GOT3 (cell line): ENCODE measurements around the gene KLHL5.

Experiments used
- DNase-seq: peaks from one replicate; lab custom pipeline; 2025; ENCODE audit warnings: mixed read lengths; lab: John Stamatoyannopoulos, UW

Gene KLHL5

DNA sequence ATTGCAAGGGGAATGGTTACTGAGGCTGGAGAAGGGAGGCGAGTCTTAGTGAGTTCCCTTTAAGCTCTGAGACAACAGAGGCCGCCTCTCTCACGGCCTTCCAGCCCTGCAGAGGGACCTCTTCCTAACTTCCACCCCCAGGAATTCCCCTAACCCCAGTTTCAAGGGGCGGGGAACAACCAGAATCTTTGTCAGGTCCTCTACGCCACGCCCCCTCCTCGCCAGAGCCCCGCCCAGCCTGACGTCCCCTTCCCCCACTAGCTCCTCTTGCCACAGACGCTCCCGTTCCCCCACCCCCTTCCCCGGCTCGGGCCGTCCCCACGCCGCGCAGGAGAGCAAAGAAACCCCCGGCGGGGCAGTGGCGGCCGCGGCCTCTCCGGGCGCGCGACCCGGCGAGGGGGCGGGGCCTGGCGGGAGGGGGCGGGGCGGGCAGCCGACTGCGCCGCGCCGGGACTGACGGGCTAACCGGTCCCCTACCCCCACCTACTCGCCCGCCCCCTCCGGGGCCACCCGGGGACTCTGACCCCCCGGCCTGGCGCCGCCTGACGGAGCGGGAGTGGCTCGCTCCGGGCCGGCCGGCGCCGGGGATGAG lies 17.6 kb upstream of the KLHL5 start:
- peak; percentile 47 for DNase-seq

DNA sequence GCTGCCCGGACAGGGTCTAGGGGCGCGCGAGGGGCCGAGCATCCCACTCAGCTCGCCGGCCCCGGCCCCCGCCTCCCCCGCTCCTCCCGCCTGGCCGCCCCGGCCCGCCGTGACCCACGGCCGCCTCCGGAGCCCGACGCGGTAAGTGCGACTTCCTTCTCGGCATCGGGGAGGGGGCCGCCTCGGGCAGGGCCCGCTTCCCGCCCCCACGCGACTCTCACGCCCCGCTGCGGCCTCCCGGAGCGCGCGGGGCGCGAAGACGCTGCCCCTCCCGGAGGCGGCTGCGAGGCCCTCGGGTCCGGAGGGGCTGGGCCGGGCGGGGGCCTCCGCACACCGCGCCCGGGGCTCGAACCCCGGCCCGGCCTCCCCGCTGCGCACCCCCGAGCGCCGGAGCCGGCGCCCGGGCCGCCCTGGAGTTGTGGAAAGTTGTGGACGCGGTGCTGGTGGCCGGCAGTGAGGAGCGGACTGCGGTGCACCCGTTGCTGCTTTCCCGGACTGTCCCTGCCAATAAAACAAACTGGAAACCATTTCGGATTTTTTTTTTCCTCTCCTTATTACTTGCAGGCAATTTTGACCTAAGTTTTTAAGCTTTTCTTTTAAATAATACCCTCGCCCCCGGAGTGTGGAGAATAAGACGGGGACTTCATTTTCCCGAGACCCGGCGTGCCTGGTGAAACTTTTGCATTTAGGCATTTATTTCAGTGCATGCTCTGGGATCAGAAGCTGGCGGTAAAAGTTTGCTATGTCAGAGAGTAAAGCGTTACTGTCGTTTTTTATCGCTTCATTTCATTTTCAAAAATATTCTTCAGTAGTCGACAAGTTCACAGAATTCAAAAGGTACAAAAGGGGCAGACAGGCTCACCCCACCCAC lies 16.8 kb upstream of the KLHL5 start:
- DNase-seq: peak; percentile 47

- no peak for DNase-seq
Measured at GRCh38 chr4:39045827-39046221, 16.2 kb upstream of the KLHL5 start.

- no peak for DNase-seq
Measured at GRCh38 chr4:39046249-39046648, 15.8 kb upstream of the KLHL5 start.

DNA sequence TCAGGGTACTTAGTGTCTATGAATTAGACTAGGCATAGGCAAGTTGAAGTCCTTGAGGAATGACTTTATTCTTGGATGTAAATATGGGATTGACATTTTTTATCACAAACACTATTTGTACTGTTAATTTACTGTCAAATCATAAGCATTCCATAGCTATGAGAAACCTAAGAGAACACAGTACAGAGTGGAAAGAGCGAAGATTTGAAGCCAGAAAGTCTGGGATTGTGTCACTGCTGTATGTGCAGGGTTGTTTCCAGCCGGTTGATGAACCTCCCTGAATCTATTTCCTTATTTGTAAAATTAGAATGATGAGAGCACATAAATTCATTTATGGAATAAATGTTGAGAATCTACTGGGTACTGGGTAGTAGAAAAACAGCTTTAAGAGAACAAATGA lies 14.4 kb upstream of the KLHL5 start:
- DNase-seq: no peak

GRCh38 chr4:39048311-39048710 lies 13.7 kb upstream of the KLHL5 start:
- no peak for DNase-seq

DNA sequence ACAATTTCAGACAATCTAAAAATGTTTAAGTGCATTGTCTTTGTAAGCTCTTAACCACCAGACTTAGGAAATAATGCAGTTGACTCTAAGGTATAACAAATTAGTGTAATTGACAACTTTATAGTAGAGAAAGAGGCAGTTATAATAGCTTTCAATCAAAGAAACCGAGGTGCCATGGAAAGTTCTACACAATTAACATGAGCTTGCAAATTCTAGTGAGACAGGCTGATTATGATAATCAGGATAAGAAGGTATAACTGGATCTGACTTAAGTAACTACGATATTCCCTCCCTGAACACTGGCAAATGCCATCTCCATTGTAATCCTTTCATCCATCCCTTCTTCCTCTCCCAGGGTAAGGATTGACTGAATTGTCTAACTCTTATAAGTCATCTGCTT lies 11.4 kb upstream of the KLHL5 start:
- no peak for DNase-seq

GRCh38 chr4:39051492-39051891 lies 10.5 kb upstream of the KLHL5 start:
- DNase-seq: no peak

- DNase-seq: no peak
Measured at GRCh38 chr4:39053983-39054382, 8.0 kb upstream of the KLHL5 start.

DNA sequence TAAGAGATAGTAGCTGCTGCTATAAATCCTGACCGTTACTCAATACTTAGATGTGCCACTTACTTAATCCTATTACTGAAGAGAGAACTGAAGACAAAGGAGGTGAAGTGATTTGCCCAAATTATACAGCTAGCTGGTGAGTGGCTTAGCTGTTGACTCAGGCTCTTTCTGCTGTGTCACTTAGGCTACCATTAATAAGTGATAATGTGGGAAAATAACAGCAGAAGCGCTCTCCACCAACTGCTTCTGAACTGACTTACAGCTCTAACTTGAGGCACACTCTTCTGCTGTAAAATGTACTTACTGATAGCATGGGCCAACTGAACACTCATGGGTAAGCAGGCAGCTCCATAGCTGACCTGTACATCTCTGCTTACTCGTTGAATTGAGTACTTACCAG lies 7.5 kb upstream of the KLHL5 start:
- no peak for DNase-seq

DNA sequence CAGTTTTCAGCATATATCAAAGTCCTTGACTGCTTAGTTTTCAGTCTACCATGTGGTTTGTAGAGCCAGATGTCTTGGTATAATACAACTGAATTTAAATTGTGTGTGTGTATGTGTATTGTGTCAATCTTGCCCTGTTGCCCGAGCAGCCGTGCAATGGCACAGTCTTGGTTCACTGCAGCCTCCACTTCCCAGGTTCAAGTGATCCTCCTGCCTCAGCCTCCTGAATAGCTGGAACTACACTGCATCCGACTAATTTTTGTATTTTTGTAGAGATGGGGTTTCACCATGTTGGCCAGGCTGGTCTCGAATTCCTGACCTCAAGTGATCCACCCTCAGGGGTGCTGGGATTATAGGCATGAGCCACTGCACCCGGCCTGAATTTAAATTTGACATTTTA lies 6.0 kb upstream of the KLHL5 start:
- no peak for DNase-seq

DNA sequence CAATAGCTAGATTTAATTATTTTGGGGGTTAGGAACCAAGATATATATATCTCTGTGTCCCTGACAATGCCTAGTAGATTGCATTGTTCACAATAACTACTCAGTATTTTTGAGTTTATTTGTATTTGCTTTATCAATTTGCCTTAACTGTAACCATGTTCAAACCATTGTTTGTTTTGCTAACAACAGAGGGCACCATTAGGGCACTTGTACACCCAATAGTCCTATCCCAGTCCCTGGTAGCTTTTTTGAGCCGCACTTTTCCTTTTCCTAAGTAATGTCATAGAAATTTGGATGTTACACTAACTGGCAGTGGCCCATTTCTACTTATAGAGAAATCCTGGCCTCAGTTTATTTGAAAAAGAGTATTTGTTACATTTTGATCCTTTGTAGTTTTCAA lies 575 bp upstream of the KLHL5 start:
- DNase-seq: no peak

DNA sequence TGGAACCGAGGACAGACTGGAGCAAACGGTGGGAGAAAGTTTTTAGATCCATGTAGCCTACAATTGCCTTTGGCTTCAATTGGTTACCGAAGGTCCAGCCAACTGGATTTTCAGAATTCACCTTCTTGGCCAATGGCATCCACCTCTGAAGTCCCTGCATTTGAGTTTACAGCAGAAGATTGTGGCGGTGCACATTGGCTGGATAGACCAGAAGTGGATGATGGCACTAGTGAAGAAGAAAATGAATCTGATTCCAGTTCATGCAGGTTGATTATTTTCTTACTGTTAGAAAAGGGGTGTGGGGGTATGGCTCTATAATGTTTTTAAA lies 702 bp downstream of the KLHL5 start:
- no peak for DNase-seq

DNA sequence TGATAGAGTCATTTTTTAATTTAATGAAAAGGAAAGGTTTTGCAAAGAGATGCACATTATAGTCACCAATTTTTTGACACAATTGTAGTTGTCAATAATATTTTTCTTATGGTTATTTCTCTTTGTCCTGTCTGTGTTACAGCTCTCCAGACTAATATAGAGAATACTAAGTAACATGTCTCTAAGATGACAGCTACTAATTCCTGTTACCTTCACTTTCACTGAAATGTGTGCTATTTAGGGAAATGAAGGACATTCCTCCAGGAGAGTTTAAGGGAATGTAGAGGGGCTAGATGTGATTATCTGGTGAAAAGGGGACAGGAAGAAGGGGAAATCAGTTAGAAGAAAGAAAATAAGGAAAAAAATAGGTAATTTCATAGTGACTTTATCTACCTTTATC lies 1.4 kb downstream of the KLHL5 start:
- DNase-seq: no peak

DNA sequence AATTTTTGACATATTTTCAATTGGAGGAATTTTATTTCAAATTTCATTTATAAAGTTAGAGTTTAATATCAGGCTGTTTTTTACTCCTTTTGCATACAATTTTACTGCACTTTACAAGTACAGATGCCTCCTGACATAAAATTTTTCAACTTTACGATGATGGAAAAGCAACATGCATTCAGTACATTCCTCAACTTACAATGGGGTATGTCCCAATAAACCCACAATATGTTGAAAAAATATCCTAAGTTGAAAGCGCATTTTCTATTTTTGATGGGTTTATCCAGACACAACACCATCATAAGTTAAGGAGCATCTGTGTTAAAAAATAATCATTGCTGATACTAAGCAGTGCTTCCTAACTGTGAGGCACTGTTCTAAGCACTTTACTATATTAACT lies 4.3 kb downstream of the KLHL5 start:
- no peak for DNase-seq

DNA sequence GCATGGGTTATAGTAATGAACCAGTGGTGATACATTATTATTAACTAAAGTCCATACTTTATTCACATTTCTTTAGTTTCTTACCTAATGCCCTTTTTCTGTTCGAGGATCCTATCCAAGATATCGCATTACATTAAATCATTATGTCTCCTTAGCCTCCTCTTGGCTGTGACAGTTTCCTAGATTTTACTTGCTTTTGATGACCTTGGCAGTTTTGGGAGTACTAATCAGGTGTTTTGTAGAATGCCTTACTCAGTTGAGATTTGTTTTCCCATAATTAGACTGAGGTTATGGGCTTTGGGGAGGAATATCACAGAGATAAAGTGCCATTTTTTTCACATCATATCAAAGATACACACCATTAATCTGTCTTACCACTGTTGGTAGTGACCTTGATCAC lies 5.0 kb downstream of the KLHL5 start:
- no peak for DNase-seq

GRCh38 chr4:39067451-39067850 lies 5.4 kb downstream of the KLHL5 start:
- no peak for DNase-seq

DNA sequence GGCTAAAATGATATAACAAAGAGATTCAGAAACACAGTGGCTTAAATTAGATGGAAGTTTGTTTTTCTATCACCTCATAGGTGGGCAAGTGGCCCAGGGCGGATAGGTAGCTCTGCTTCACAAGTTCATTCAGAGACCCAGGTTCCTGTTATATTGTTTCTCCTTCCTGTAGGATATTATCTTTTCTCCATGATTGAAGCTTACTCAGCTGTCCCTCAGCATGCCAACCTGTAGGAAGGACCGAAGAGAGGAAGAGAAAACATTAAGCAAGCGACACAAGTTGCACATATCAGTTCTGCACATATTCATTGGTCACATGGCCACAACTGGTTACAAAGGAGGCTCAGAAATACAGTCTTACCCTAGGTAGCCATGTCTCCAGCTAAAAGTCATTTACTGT lies 6.9 kb downstream of the KLHL5 start:
- DNase-seq: no peak

DNA sequence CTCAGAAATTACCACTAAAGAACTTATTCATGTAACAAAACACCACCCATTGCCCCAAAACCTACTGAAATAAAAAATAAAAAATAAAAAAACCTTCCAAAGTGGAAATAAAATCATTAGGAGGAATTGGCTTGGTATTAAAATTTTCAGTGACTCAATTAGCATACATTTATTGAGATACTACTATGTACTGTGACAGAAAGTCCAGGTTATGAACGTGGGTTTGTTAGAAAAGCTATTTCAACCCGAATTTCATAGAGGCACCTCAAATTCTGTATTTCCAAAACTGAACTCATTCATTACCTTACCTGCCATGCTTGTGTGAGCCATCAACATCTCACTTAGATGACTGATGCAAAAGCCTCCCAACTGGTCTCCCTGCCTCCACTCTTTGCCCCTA lies 16.8 kb downstream of the KLHL5 start:
- no peak for DNase-seq

DNA sequence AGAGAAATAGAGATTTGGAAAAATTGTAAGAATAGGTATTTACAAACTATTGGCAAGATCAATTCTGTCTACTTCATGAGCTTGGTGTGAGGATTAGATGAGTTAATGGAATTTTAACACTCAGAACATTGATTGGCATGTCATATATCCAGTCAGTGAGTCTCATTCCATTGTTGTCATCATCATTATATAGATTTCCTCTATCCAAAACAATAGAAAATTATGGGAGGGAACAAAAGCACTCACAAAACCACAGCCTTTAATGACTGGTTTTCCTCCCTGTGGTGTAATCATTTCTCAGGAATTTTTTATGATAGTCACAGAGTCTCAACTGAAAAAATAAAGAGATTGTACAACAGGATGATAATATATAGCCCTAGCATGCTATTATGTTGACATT lies 21.1 kb downstream of the KLHL5 start:
- DNase-seq: no peak

- no peak for DNase-seq
Measured at GRCh38 chr4:39085891-39086290, 23.9 kb downstream of the KLHL5 start.

- DNase-seq: no peak
Measured at GRCh38 chr4:39096847-39097246, 34.8 kb downstream of the KLHL5 start.

GRCh38 chr4:39097290-39097689 lies 35.3 kb downstream of the KLHL5 start:
- DNase-seq: no peak

- no peak for DNase-seq
Measured at GRCh38 chr4:39102297-39102696, 40.3 kb downstream of the KLHL5 start.
